GM12878 (cell line): ENCODE data around the gene CACNA2D3. TPM values are rescaled to one million over a fixed set of nuclear protein-coding genes. Genes with fewer than 3 reads are reported as not detected.

Experiments used
- ATAC-seq: fragments of 200-7000 bp; cut with Tn5 transposase; 3 replicates; pipeline ENCODE4 v1.9.1; 2020; ENCODE audit warnings: mild to moderate bottlenecking, moderate library complexity
- BruUV-seq: library from RNA; stranded (reverse); fragments of 400-500 nt; replicated peaks from 2 replicates; lab custom pipeline; 2021; lab: Mats Ljungman, UMichigan
- CTCF ChIA-PET: fragments of 300-600 bp; sonication (Branson Sonifier 250); formaldehyde crosslinking; extraction: SDS; loops from one replicate; lab custom pipeline; 2021; ENCODE audit warnings: inconsistent platforms; lab: Yijun Ruan, JAX
- POLR2A ChIA-PET: fragments of 350-600 bp; formaldehyde crosslinking; extraction: SDS; loops from one replicate; lab custom pipeline; 2021; ENCODE audit warnings: inconsistent platforms; lab: Charles Lee
- RAD21 ChIA-PET: fragments of 300-600 bp; sonication (Branson Sonifier 250); formaldehyde crosslinking; loops from one replicate; lab custom pipeline; 2023; ENCODE audit warnings: antibody characterized with exemption; ENCODE audit not compliant: unreplicated experiment; lab: Charles Lee
- SMC1A ChIA-PET: fragments of 300-600 bp; sonication (Branson Sonifier 250); formaldehyde crosslinking; loops from one replicate; lab custom pipeline; 2023; ENCODE audit not compliant: unreplicated experiment, uncharacterized antibody; lab: Charles Lee
- DNase-seq: peaks from one replicate; pipeline ENCODE4 v3.0.0-alpha.2; 2011; ENCODE audit warnings: low read depth, low spot score
- FAIRE-seq: peaks from 3 replicates; lab custom pipeline; 2011; peaks lifted over from hg19 to GRCh38; lab: Jason Lieb, UNC
- H2AFZ ChIP-seq: 2 replicates; pipeline ENCODE4 v1.6.0; 2011; ENCODE audit warnings: low read depth, low read length, control low read depth; ENCODE audit not compliant: control insufficient read depth
- H3K27ac ChIP-seq: 2 replicates; pipeline ENCODE4 v1.5.1; 2011; ENCODE audit warnings: control low read depth; ENCODE audit not compliant: control insufficient read depth, insufficient read depth
- H3K27me3 ChIP-seq, 2 experiments: replicated peaks in 1 of 2; 2 replicates each; pipeline versions ENCODE4 v1.6.0 to v1.6.1; 2011; ENCODE audit warnings: low read length in 1 of 2; ENCODE audit not compliant: control insufficient read depth in 2 of 2, insufficient read depth in 2 of 2
- H3K36me3 ChIP-seq, 2 experiments: 2 replicates each; pipeline ENCODE4 v1.5.1; 2011; ENCODE audit warnings: low read length in 1 of 2; ENCODE audit not compliant: control insufficient read depth in 2 of 2, insufficient read depth in 2 of 2
- H3K4me1 ChIP-seq: 2 replicates; pipeline ENCODE4 v1.6.1; 2011; ENCODE audit warnings: mild to moderate bottlenecking, low read length, moderate library complexity, mixed read lengths; ENCODE audit not compliant: control insufficient read depth, insufficient read depth
- H3K4me2 ChIP-seq: 2 replicates; pipeline ENCODE4 v1.6.0; 2011; ENCODE audit warnings: control low read depth; ENCODE audit not compliant: control insufficient read depth, insufficient read depth
- H3K4me3 ChIP-seq: fragments of 200-600 bp; sonication (generic); 2 replicates; pipeline ENCODE4 v1.5.1; 2016
- H3K79me2 ChIP-seq: 2 replicates; pipeline ENCODE4 v1.6.0; 2011; ENCODE audit warnings: low read length; ENCODE audit not compliant: control insufficient read depth, insufficient read depth
- H3K9ac ChIP-seq: 2 replicates; pipeline ENCODE4 v1.8.0; 2011; ENCODE audit warnings: low read length, control low read depth, mixed read lengths; ENCODE audit not compliant: control insufficient read depth, insufficient read depth
- H3K9me3 ChIP-seq: replicated peaks from 3 replicates; pipeline ENCODE4 v1.5.1; 2011; ENCODE audit warnings: mild to moderate bottlenecking, low read length; ENCODE audit not compliant: control insufficient read depth, insufficient read depth
- H4K20me1 ChIP-seq: 2 replicates; pipeline ENCODE4 v1.6.0; 2011; ENCODE audit not compliant: control insufficient read depth, insufficient read depth
- HCFC1 ChIP-seq: fragments of 150-350 bp; IDR thresholded peaks from 2 replicates; pipeline ENCODE4 v1.6.1; 2014; ENCODE audit warnings: low read length
- HDAC6 ChIP-seq: fragments of 200-600 bp; sonication (generic); IDR thresholded peaks from one replicate; pipeline ENCODE4 v1.8.0; 2017; ENCODE audit warnings: antibody characterized with exemption; ENCODE audit not compliant: unreplicated experiment
- IRF4 ChIP-seq: IDR thresholded peaks from 2 replicates; pipeline ENCODE4 v1.6.1; 2011; ENCODE audit warnings: low read depth, low read length
- JUNB ChIP-seq: IDR thresholded peaks from 2 replicates; pipeline ENCODE4 v1.6.1; 2016; ENCODE audit warnings: antibody characterized with exemption, mild to moderate bottlenecking
- KDM1A ChIP-seq: fragments of 200-600 bp; sonication (generic); IDR thresholded peaks from 2 replicates; pipeline ENCODE4 v1.6.1; 2016; ENCODE audit warnings: borderline replicate concordance
- MAX ChIP-seq: IDR thresholded peaks from 2 replicates; pipeline ENCODE4 v1.6.1; 2012; ENCODE audit warnings: low read depth, low read length, improper control_type of control experiment
- MTA2 ChIP-seq: fragments of 450-650 bp; IDR thresholded peaks from 2 replicates; pipeline ENCODE4 v1.6.1; 2016; ENCODE audit warnings: low read depth, mild to moderate bottlenecking, moderate library complexity
- NRF1 ChIP-seq: conservative IDR thresholded peaks from 2 replicates; pipeline ENCODE4 v1.6.1; 2011; ENCODE audit warnings: mild to moderate bottlenecking, low read depth, low read length, improper control_type of control experiment
- PBX3 ChIP-seq: IDR thresholded peaks from 2 replicates; pipeline ENCODE4 v1.6.1; 2011; ENCODE audit warnings: mild to moderate bottlenecking, low read depth, low read length, moderate library complexity; ENCODE audit not compliant: insufficient replicate concordance
- PML ChIP-seq: IDR thresholded peaks from 2 replicates; pipeline ENCODE4 v1.6.1; 2012; ENCODE audit warnings: low read length, inconsistent platforms
- POU2F2 ChIP-seq: IDR thresholded peaks from 3 replicates; pipeline ENCODE4 v1.6.1; 2011; ENCODE audit warnings: low read depth, mild to moderate bottlenecking, low read length, borderline replicate concordance
- SIX5 ChIP-seq: IDR thresholded peaks from 2 replicates; pipeline ENCODE4 v1.6.1; 2011; ENCODE audit warnings: mild to moderate bottlenecking, low read depth, low read length, moderate library complexity; ENCODE audit not compliant: severe bottlenecking
- TBL1XR1 ChIP-seq: IDR thresholded peaks from 2 replicates; pipeline ENCODE4 v1.6.1; 2012; ENCODE audit warnings: low read depth, low read length, improper control_type of control experiment
- ZNF217 ChIP-seq: fragments of 450-650 bp; IDR thresholded peaks from 2 replicates; pipeline ENCODE4 v1.6.1; 2017; ENCODE audit warnings: antibody characterized with exemption, mild to moderate bottlenecking
- ZNF24 ChIP-seq: fragments of 450-650 bp; IDR thresholded peaks from 2 replicates; pipeline ENCODE4 v1.6.1; 2017; ENCODE audit warnings: antibody characterized with exemption, mild to moderate bottlenecking
- WGBS: methylation state at CpG from one replicate; pipeline ENCODE4 v1.1.6; 2016; ENCODE audit warnings: low lambda C conversion rate; ENCODE audit not compliant: insufficient replicate concordance, insufficient coverage; ENCODE audit errors: missing lambda C conversion rate; 5-methylcytosine and 5-hydroxymethylcytosine counted together
- in situ Hi-C: fragments of 300-500 bp; cut with MboI; formaldehyde crosslinking; loops from 9 replicates; pipeline ENCODE4 v1.14.3; 2018; ENCODE audit warnings: mixed read lengths
- intact Hi-C: fragments of 100-400 bp; cut with micrococcal nuclease; formaldehyde crosslinking; loops from one replicate; pipeline ENCODE4 v1.14.2; 2022; ENCODE audit not compliant: unreplicated experiment
- polyA plus RNA-seq, 11 experiments: library from polyadenylated mRNA; depleted of rRNA in 4 of 11; unstranded in 6 of 11; stranded (reverse) in 5 of 11; fragments of >200 nt; fragmentation: Nextera tagmentation in 4 of 11; fragmentation: Illumina TruSeq in 1 of 11; extraction: Ambion mirVana in 4 of 11; extraction: Trizol in 1 of 11; gene quantifications; 1 replicate in 1 of 11; 2 replicates in 10 of 11; pipeline versions ENCODE4 v1.2.1 to v1.2.3, GENCODE V29; 2011 to 2016; ENCODE audit warnings: inconsistent platforms in 2 of 11, missing spikeins in 2 of 11, low read depth in 1 of 11
- total RNA-seq, 4 experiments: library from RNA; depleted of rRNA in 3 of 4; stranded (reverse); fragments of >200 nt in 3 of 4; fragmentation: Illumina TruSeq in 1 of 4; extraction: Trizol in 1 of 4; gene quantifications; 2 replicates each; pipeline versions ENCODE4 v1.2.1 to v1.2.3, GENCODE V29; 2013 to 2021
- TF ChIP-seq, protein P1 (sequence below): IDR thresholded peaks from 2 replicates; pipeline ENCODE4 v1.6.1; 2012; ENCODE audit warnings: low read depth, low read length, improper control_type of control experiment

Gene CACNA2D3
- total and polyA plus RNA-seq, 10 of the 15 experiments (the other 5 are each of a cell fraction or from before 2014, with no cell fraction given): not detected

GRCh38 chr3:54299169-54299935, 177.0 kb downstream of the CACNA2D3 start (continued):
- TF ChIP-seq KDM1A (no peak), ZNF217 (no peak), MTA2 (no peak), NRF1 (no peak), TBL1XR1 (no peak), HCFC1 (no peak)

GRCh38 chr3:54303517-54304375, 181.4 kb downstream of the CACNA2D3 start:
- H3K36me3 ChIP-seq: no peaks in the 10 kb centered on the region
- 9% methylated on average over 7 of the region's 7 CpGs for WGBS
- H3K4me1 ChIP-seq: no peaks in the 10 kb centered on the region
- no TSS peak for BruUV-seq
- TF ChIP-seq HDAC6 (no peak), PBX3 (no peak), POU2F2 (no peak), MAX (no peak), JUNB (no peak), SIX5 (no peak), IRF4 (no peak), ZNF24 (no peak), PML (no peak)
- TF ChIP-seq, protein P1, sequence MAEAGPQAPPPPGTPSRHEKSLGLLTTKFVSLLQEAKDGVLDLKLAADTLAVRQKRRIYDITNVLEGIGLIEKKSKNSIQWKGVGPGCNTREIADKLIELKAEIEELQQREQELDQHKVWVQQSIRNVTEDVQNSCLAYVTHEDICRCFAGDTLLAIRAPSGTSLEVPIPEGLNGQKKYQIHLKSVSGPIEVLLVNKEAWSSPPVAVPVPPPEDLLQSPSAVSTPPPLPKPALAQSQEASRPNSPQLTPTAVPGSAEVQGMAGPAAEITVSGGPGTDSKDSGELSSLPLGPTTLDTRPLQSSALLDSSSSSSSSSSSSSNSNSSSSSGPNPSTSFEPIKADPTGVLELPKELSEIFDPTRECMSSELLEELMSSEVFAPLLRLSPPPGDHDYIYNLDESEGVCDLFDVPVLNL: no peak
- no peak overlapping the region for H3K4me2 ChIP-seq
- no peaks in the 10 kb centered on the region for H3K9me3 ChIP-seq
- ChIA-PET CTCF (no interaction called here), SMC1A (interaction anchor here (0.7 kb wide), 1 partner anchor 464 kb away, joined by 3 read pairs; no protein-coding TSS in a partner anchor), RAD21 (no interaction called here), POLR2A (interaction anchor here (0.6 kb wide), 1 partner anchor 799 kb away, joined by 3 read pairs; no protein-coding TSS in a partner anchor)
- H3K27me3 ChIP-seq: no peaks in the 10 kb centered on the region
- H3K4me3 ChIP-seq: no peak overlapping the region
- intact Hi-C loops (no loop called here), in situ Hi-C loops (no loop called here)
- H2AFZ ChIP-seq: no peak overlapping the region
- DNase-seq (no peak), FAIRE-seq (no peak), ATAC-seq (no peak)
- H3K9ac ChIP-seq: no peak overlapping the region
- no peaks in the 10 kb centered on the region for H4K20me1 ChIP-seq
- no peak overlapping the region for H3K27ac ChIP-seq
- H3K79me2 ChIP-seq: no peaks in the 10 kb centered on the region
